Spinal cord (tissue), 10 donors: Measurements from ENCODE around the gene PXN. TPM values are rescaled to one million over a fixed set of nuclear protein-coding genes. Genes with fewer than 3 reads are reported as not detected.

Experiments used
- DNase-seq, 6 donors: peaks; one replicate each; pipeline versions ENCODE4 v3.0.0 to v3.0.0-alpha.2; 2013 to 2015; ENCODE audit warnings: low spot score in 6 of 6, low read depth in 4 of 6
- H3K27ac ChIP-seq: one replicate; pipeline ENCODE4 v1.5.1; 2013; ENCODE audit warnings: low read depth, low read length, control low read depth
- H3K27me3 ChIP-seq: one replicate; pipeline ENCODE4 v1.6.1; 2013; ENCODE audit warnings: low read length; ENCODE audit not compliant: control insufficient read depth, insufficient read depth
- H3K36me3 ChIP-seq: one replicate; pipeline ENCODE4 v1.6.1; 2013; ENCODE audit warnings: low read length; ENCODE audit not compliant: control insufficient read depth, insufficient read depth
- H3K4me1 ChIP-seq: one replicate; pipeline ENCODE4 v1.6.1; 2013; ENCODE audit warnings: low read length; ENCODE audit not compliant: control insufficient read depth, insufficient read depth
- H3K4me3 ChIP-seq: one replicate; pipeline ENCODE4 v1.5.1; 2013; ENCODE audit warnings: low read depth, low read length, control low read depth
- H3K9me3 ChIP-seq: one replicate; pipeline ENCODE4 v1.6.1; 2013; ENCODE audit warnings: low read length; ENCODE audit not compliant: control insufficient read depth, insufficient read depth
- WGBS: methylation state at CpG from one replicate; pipeline ENCODE4 v1.1.5; 2013; ENCODE audit warnings: missing lambda C conversion rate; ENCODE audit not compliant: insufficient coverage; 5-methylcytosine and 5-hydroxymethylcytosine counted together
- polyA plus RNA-seq, 2 donors: library from polyadenylated mRNA; unstranded; fragments of 120-200 nt; gene quantifications; one replicate each; pipeline ENCODE4 v1.2.1, GENCODE V29; 2013; ENCODE audit not compliant: insufficient read length in 2 of 2
- small RNA-seq: library from RNA; depleted of rRNA; stranded (forward); fragments of <200 nt; gene quantifications from one replicate; pipeline ENCODE3, GENCODE V24; 2014; ENCODE audit warnings: low replicate concordance
- total RNA-seq, 2 donors: library from RNA; depleted of rRNA in 1 of 2; stranded (reverse); fragments of 120-200 nt in 1 of 2; fragments of >200 nt in 1 of 2; gene quantifications; one replicate each; pipeline versions ENCODE4 v1.2.3 to v1.2.4, GENCODE V29; 2013 to 2014
- donor health status: healthy.

PXN gene
- total and polyA plus RNA-seq, 4 donors, result 17.3 to 62.2 (median 36.0) TPM

DNA sequence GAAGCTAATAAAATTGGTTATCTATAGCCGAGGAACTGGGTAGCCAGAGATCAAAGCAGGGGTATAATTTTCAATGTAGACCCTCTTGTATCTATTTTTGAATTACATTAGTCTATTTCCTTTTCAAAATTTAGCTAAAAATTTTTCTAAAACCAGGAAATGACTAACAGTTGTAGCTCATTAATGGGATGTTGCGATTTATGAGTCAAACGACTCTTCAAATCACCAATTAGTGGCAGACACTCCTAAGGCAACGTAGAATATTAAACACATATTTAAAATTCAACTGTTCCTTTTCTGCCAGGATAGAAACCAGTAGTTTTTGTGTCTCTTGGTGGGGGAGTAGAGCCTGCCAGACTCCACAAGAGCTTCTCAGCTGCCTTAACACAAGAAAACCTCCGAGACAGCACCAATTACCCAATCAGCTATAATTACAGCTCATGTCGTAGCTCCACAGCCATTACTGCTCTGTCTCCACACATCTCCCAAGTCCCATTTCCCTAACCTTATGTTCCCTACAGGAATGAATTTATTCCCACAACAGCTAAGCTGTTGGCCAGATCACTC, 97.9 kb downstream of the PXN start:
- WGBS, result 75% methylated on average over 2 of the region's 6 CpGs
- H3K27ac ChIP-seq, result no peak overlapping the region
- no peaks in the 10 kb centered on the region for H3K9me3 ChIP-seq
- H3K4me1 ChIP-seq, result no peaks in the 10 kb centered on the region
- peaks cover 85% of the 10 kb centered on the region for H3K36me3 ChIP-seq
- peak in 2 of 6 donors; percentile 20 to 38 for DNase-seq
- no peak overlapping the region for H3K4me3 ChIP-seq
- H3K27me3 ChIP-seq, result no peaks in the 10 kb centered on the region

DNA sequence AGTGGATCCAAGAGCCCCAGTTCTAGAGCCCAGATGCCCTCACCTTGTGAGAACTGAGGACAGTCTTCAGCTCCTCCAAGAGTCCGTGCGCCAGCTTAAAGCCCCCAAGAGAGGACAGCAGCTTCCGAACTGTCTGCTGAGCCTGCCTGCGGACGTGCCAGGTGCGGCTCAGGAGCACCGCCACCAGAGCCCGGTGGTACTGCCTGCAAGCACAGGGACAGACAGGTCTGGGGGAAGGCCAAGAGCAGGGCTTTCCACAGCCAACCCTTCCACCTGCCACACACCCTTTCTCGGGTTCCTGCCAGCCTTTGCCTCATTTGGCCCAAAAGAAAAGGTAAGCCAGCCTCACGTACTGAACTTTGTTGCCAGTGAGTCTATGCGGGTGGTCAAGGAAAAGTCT, 101.2 kb downstream of the PXN start:
- Histone ChIP-seq H3K27ac (no peak overlapping the region), H3K4me1 (no peaks in the 10 kb centered on the region), H3K4me3 (no peak overlapping the region), H3K27me3 (no peaks in the 10 kb centered on the region), H3K36me3 (peaks cover 87% of the 10 kb centered on the region), H3K9me3 (no peaks in the 10 kb centered on the region)
- no peak for DNase-seq
- 93% methylated on average over 9 of the region's 11 CpGs for WGBS

DNA sequence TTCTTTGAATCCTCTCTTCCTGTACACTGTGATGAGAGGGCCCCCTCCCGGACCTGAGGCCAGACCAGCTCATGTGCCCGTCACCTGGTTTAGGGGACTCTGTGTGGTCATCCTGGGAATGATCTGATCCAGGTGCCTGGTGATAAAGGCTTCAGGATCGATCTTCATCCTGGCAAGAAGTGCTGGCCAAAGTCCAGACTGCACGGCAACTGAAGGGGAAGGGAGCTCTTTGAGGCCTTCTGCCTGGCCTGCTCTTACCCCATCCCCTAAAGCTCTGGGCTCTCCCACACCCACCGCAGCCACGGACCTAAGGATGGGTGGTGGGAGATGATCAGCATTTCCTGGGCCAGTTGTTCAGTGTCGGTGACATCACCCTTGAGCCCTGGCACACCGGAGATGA, 102.8 kb downstream of the PXN start:
- no peaks in the 10 kb centered on the region for H3K4me1 ChIP-seq
- no peak for DNase-seq
- WGBS, result 94% methylated on average over 4 of the region's 8 CpGs
- no peak overlapping the region for H3K4me3 ChIP-seq
- no peak overlapping the region for H3K27ac ChIP-seq
- peaks cover 88% of the 10 kb centered on the region for H3K36me3 ChIP-seq
- no peaks in the 10 kb centered on the region for H3K9me3 ChIP-seq
- no peaks in the 10 kb centered on the region for H3K27me3 ChIP-seq

DNA sequence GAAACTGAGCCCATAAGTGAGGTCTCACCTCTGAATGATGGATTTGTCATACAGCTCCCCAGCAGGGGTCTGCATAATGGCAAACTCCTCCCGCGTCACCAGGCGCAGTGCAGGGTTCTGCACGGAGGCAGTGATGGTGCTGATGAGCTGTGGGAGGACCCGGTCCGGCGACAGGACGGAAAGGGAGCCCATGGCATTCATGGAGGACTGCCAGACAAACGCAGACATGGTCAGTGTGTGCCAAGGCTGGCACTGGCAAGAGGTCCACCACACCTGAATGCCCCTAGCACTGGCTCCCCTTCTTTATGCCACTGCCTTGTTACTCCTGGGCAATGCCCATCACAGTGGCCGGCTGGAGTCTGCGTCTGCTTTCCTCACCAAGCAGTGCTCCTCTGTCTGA, 103.7 kb downstream of the PXN start:
- Histone ChIP-seq H3K4me3 (no peak overlapping the region), H3K4me1 (no peaks in the 10 kb centered on the region), H3K36me3 (peaks cover 92% of the 10 kb centered on the region), H3K9me3 (no peaks in the 10 kb centered on the region), H3K27ac (no peak overlapping the region), H3K27me3 (no peaks in the 10 kb centered on the region)
- no peak for DNase-seq
- WGBS, result 93% methylated on average over 11 of the region's 11 CpGs

Small RNA genes lying within 50 kb of the gene (small RNA-seq; reads per million reads assigned to genes)
- gene RNU4-1 (1,106 reads per million, percentile 99 among the genes with 10 or more reads in this experiment), gene RNU4-2 (1,976 reads per million, percentile 100 among the genes with 10 or more reads in this experiment), gene RNU6-1088P (not detected)

Other genes starting within 250 kb of the PXN start
- gene RAB35, start 149.0 kb downstream of the PXN start, total RNA-seq, result 10 to 100 TPM; 20.7 to 32.8 TPM
- 10 to 100 TPM; 61.6 to 64.2 TPM for gene RAB35, start 149.0 kb downstream of the PXN start, polyA plus RNA-seq
- 10 to 100 TPM; 49.1 to 53.4 TPM for gene GCN1, start 71.0 kb downstream of the PXN start, total RNA-seq
- 10 to 100 TPM; 39.2 to 49.4 TPM for gene GCN1, start 71.0 kb downstream of the PXN start, polyA plus RNA-seq
- gene RPLP0, start 64.6 kb downstream of the PXN start, total RNA-seq, result 1,000 to 10,000 TPM; 1,051 to 2,296 TPM
- gene RPLP0, start 64.6 kb downstream of the PXN start, polyA plus RNA-seq, result 1,000 to 10,000 TPM; 1,679 to 1,843 TPM
- 1,000 to 10,000 TPM in 1 of 2 donors, under 1 TPM in 1; under 0.01 to 2,197 TPM for gene RNU4-2, start 26.2 kb upstream of the PXN start, total RNA-seq
- gene RNU4-2, start 26.2 kb upstream of the PXN start, polyA plus RNA-seq, result 1 to 10 TPM in 1 of 2 donors, not detected in 1; 2.2 TPM
- gene RNU4-1, start 27.5 kb upstream of the PXN start, total RNA-seq, result 100 to 1,000 TPM in 1 of 2 donors, under 1 TPM in 1; under 0.01 to 872 TPM
- not detected for gene RNU4-1, start 27.5 kb upstream of the PXN start, polyA plus RNA-seq
- gene SIRT4, start 36.6 kb upstream of the PXN start, total RNA-seq, result 1 to 10 TPM; 4.7 to 5.1 TPM
- gene SIRT4, start 36.6 kb upstream of the PXN start, polyA plus RNA-seq, result 1 to 10 TPM; 5.6 to 5.9 TPM
- under 1 TPM; 0.59 to 0.72 TPM for gene PLA2G1B, start 62.0 kb upstream of the PXN start, total RNA-seq
- gene PLA2G1B, start 62.0 kb upstream of the PXN start, polyA plus RNA-seq, result not detected
- gene MSI1, start 103.4 kb upstream of the PXN start, total RNA-seq, result 10 to 100 TPM in 1 of 2 donors, 1 to 10 TPM in 1; 4.3 to 10.7 TPM
- gene MSI1, start 103.4 kb upstream of the PXN start, polyA plus RNA-seq, result 10 to 100 TPM; 64.8 to 68.6 TPM
- gene COX6A1, start 172.4 kb upstream of the PXN start, total RNA-seq, result 100 to 1,000 TPM; 395 to 731 TPM
- gene COX6A1, start 172.4 kb upstream of the PXN start, polyA plus RNA-seq, result 100 to 1,000 TPM; 622 to 661 TPM
- 10 to 100 TPM; 10.8 to 21.5 TPM for gene TRIAP1, start 180.7 kb upstream of the PXN start, total RNA-seq
- 10 to 100 TPM; 25.7 to 29.3 TPM for gene TRIAP1, start 180.7 kb upstream of the PXN start, polyA plus RNA-seq
- gene GATC, start 180.7 kb upstream of the PXN start, total RNA-seq, result 10 to 100 TPM; 38.2 to 39.1 TPM
- 10 to 100 TPM; 22.7 to 33.3 TPM for gene GATC, start 180.7 kb upstream of the PXN start, polyA plus RNA-seq
- 100 to 1,000 TPM in 1 of 2 donors, 10 to 100 TPM in 1; 88.9 to 143 TPM for gene SRSF9, start 204.0 kb upstream of the PXN start, total RNA-seq
- 100 to 1,000 TPM; 195 to 221 TPM for gene SRSF9, start 204.0 kb upstream of the PXN start, polyA plus RNA-seq
- 100 to 1,000 TPM; 357 to 390 TPM for gene DYNLL1, start 230.4 kb upstream of the PXN start, total RNA-seq
- gene DYNLL1, start 230.4 kb upstream of the PXN start, polyA plus RNA-seq, result 100 to 1,000 TPM; 791 to 871 TPM